K562 (cell line): ENCODE data around the gene SLC38A2. TPM values are rescaled to one million over a fixed set of nuclear protein-coding genes. Genes with fewer than 3 reads are reported as not detected.
A peak's percentile ranks its signal among the peaks of the same experiment; 100 is the strongest.

Source experiments
- AFF1 ChIP-seq, 2 experiments: fragments of 450-650 bp; IDR thresholded peaks; 2 replicates each; pipeline ENCODE4 v1.6.1; 2018; ENCODE audit warnings: mild to moderate bottlenecking in 2 of 2, low read depth in 1 of 2; ENCODE audit not compliant: partially characterized antibody in 2 of 2
- HDAC6 ChIP-seq: IDR thresholded peaks from 2 replicates; pipeline ENCODE4 v1.6.1; 2012; ENCODE audit warnings: low read depth, mild to moderate bottlenecking, control low read depth, inconsistent platforms, low read length, moderate library complexity
- ID3 ChIP-seq, 2 experiments: fragments of 250-450 bp in 1 of 2; fragments of 450-650 bp in 1 of 2; sonication (Bioruptor Pico) in 1 of 2; IDR thresholded peaks; 2 replicates each; pipeline versions ENCODE4 v1.6.1 to v1.8.0; 2016 to 2021; ENCODE audit warnings: mild to moderate bottlenecking in 2 of 2, moderate library complexity in 2 of 2, missing compliant biosample characterization in 1 of 2, missing genetic modification characterization in 1 of 2
- JUN ChIP-seq, 2 experiments: sonication (generic) in 1 of 2; formaldehyde crosslinking in 1 of 2; IDR thresholded peaks; 2 replicates each; pipeline versions ENCODE4 v1.6.1 to v1.8.0; 2012 to 2022; ENCODE audit warnings: borderline replicate concordance in 2 of 2, mild to moderate bottlenecking in 2 of 2, improper control_type of control experiment in 1 of 2, low read depth in 1 of 2, low read length in 1 of 2, missing genetic modification reagents in 1 of 2
- KDM4B ChIP-seq, 2 experiments: fragments of 450-650 bp in 1 of 2; sonication (generic) in 1 of 2; IDR thresholded peaks; 2 replicates each; pipeline ENCODE4 v1.6.1; 2016 to 2017; ENCODE audit warnings: borderline replicate concordance in 2 of 2, antibody characterized with exemption in 1 of 2, low read depth in 1 of 2, mild to moderate bottlenecking in 1 of 2
- KHSRP ChIP-seq: fragments of 450-650 bp; IDR thresholded peaks from 2 replicates; pipeline ENCODE4 v1.6.1; 2017
- KLF10 ChIP-seq: fragments of 250-450 bp; sonication (Bioruptor Pico); IDR thresholded peaks from 2 replicates; pipeline ENCODE4 v1.6.1; 2021; ENCODE audit warnings: matching md5 sums
- MBD2 ChIP-seq: sonication (generic); IDR thresholded peaks from 2 replicates; pipeline ENCODE4 v1.6.1; 2016; ENCODE audit warnings: low read depth, borderline replicate concordance
- NFIX ChIP-seq: fragments of 250-450 bp; sonication (Bioruptor Pico); IDR thresholded peaks from 2 replicates; pipeline ENCODE4 v1.4.0; 2020; ENCODE audit warnings: low read depth, mild to moderate bottlenecking, moderate library complexity
- POLR2G ChIP-seq: fragments of 200-400 bp; formaldehyde crosslinking; IDR thresholded peaks from 2 replicates; pipeline ENCODE4 v1.6.1; 2017; ENCODE audit warnings: low read depth, mild to moderate bottlenecking, antibody characterized with exemption, low read length, moderate library complexity
- STAT6 ChIP-seq: sonication (generic); formaldehyde crosslinking; IDR thresholded peaks from 2 replicates; pipeline ENCODE4 v1.8.1; 2023; ENCODE audit warnings: mild to moderate bottlenecking, missing genetic modification reagents
- TFE3 ChIP-seq: fragments of 450-650 bp; formaldehyde crosslinking; IDR thresholded peaks from 2 replicates; pipeline ENCODE4 v1.4.0; 2020; ENCODE audit warnings: mild to moderate bottlenecking, mixed read lengths
- ZEB2 ChIP-seq: fragments of 450-650 bp; IDR thresholded peaks from 2 replicates; pipeline ENCODE4 v1.6.1; 2016
- ZNF23 ChIP-seq: fragments of 250-450 bp; sonication (Bioruptor Pico); IDR thresholded peaks from 2 replicates; pipeline ENCODE4 v1.4.0; 2020; ENCODE audit warnings: mild to moderate bottlenecking
- ZNF707 ChIP-seq: fragments of 250-450 bp; sonication (Bioruptor Pico); conservative IDR thresholded peaks from 2 replicates; pipeline ENCODE4 v1.8.0; 2022; ENCODE audit warnings: inconsistent platforms, mild to moderate bottlenecking, moderate library complexity
- ZNF717 ChIP-seq: fragments of 250-450 bp; sonication (Bioruptor Pico); IDR thresholded peaks from 2 replicates; pipeline ENCODE4 v1.5.0; 2021
- ZNF764 ChIP-seq: fragments of 250-450 bp; sonication (Bioruptor Pico); IDR thresholded peaks from 2 replicates; pipeline ENCODE4 v1.4.0; 2020; ENCODE audit warnings: low read depth, mild to moderate bottlenecking, moderate library complexity
- ZNF780A ChIP-seq: fragments of 250-450 bp; sonication (Bioruptor Pico); IDR thresholded peaks from 2 replicates; pipeline ENCODE4 v1.5.0; 2021; ENCODE audit warnings: mild to moderate bottlenecking
- polyA plus RNA-seq, 8 experiments: library from polyadenylated mRNA; depleted of rRNA in 4 of 8; stranded (reverse) in 5 of 8; unstranded in 3 of 8; fragments of >200 nt; fragmentation: Nextera tagmentation in 2 of 8; fragmentation: Illumina TruSeq in 1 of 8; extraction: Ambion mirVana in 2 of 8; extraction: Trizol in 1 of 8; gene quantifications; 2 replicates each; pipeline versions ENCODE4 v1.2.1 to v1.2.3, GENCODE V29; 2011 to 2014; ENCODE audit warnings: inconsistent platforms in 1 of 8, missing spikeins in 1 of 8
- total RNA-seq, 7 experiments: library from RNA; depleted of rRNA in 6 of 7; stranded (reverse); fragments of >200 nt in 6 of 7; fragmentation: Illumina TruSeq in 2 of 7; extraction: Trizol in 2 of 7; gene quantifications; 2 replicates each; pipeline versions ENCODE4 v1.2.1 to v1.2.3, GENCODE V29; 2011 to 2021; ENCODE audit warnings: low replicate concordance in 1 of 7

Gene SLC38A2
- total and polyA plus RNA-seq, 9 of the 15 experiments (the other 6 are each of a cell fraction or from before 2014, with no cell fraction given): 98.7 to 292 (median 143) TPM

GRCh38 chr12:46363582-46364299, 8.8 kb downstream of the SLC38A2 start (continued):
- no peak for TF ChIP-seq KDM4B (IDR thresholded peaks at IDR 0.05; ENCODE audit: borderline replicate concordance in 2 of 2, low read depth in 1 of 2)
- TF ChIP-seq ID3 (CRISPR knock-in tag; IDR thresholded peaks at IDR 0.05): no peak
- TF ChIP-seq ID3 (tag; IDR thresholded peaks at IDR 0.05): no peak
- TF ChIP-seq STAT6: no peak
- TF ChIP-seq KLF10 (CRISPR knock-in tag): no peak
- TF ChIP-seq TFE3 (CRISPR knock-in tag): no peak
- TF ChIP-seq ZNF764 (CRISPR knock-in tag): no peak
- TF ChIP-seq AFF1 (IDR thresholded peaks at IDR 0.05; ENCODE audit: low read depth in 1 of 2, partially characterized antibody in 2 of 2): no peak
- no peak for TF ChIP-seq JUN (IDR thresholded peaks at IDR 0.05; ENCODE audit: borderline replicate concordance, low read depth, low read length)
- TF ChIP-seq JUN (CRISPR knock-in tag; IDR thresholded peaks at IDR 0.05; ENCODE audit: borderline replicate concordance): no peak
- TF ChIP-seq ZNF23: no peak
- TF ChIP-seq KHSRP: 0 out of 2 replicates have a peak, but pooled peaks have one; percentile 8
- TF ChIP-seq ZNF717 (CRISPR knock-in tag): 0 out of 2 replicates have a peak, but pooled peaks have one; percentile 27
- TF ChIP-seq HDAC6: no peak
- TF ChIP-seq ZEB2: no peak
- no peak for TF ChIP-seq MBD2
- no peak for TF ChIP-seq ZNF780A (CRISPR knock-in tag)
- peak; percentile 48; the same call in 1 of the 2 replicates for TF ChIP-seq POLR2G
- no peak for TF ChIP-seq NFIX (CRISPR knock-in tag)
- TF ChIP-seq ZNF707: no peak
